Smooth muscle cell (in vitro differentiated cells): ENCODE measurements around the gene ZNF423. TPM values are rescaled to one million over a fixed set of nuclear protein-coding genes. Genes with fewer than 3 reads are reported as not detected.

Experiments used
- DNase-seq: peaks from one replicate; lab custom pipeline; 2025; ENCODE audit not compliant: unreplicated experiment; lab: John Stamatoyannopoulos, UW
- H2AFZ ChIP-seq: fragments of 200-600 bp; sonication (generic); 2 replicates; pipeline ENCODE4 v1.6.0; 2016; ENCODE audit warnings: antibody characterized with exemption, low read depth, mild to moderate bottlenecking
- H3F3A ChIP-seq: fragments of 200-600 bp; sonication (generic); 2 replicates; pipeline ENCODE4 v1.6.0; 2017; ENCODE audit warnings: antibody characterized with exemption, low read depth
- H3K27ac ChIP-seq: fragments of 200-600 bp; sonication (generic); 2 replicates; pipeline ENCODE4 v1.5.1; 2016; ENCODE audit warnings: low read depth, mild to moderate bottlenecking
- H3K27me3 ChIP-seq: fragments of 200-600 bp; sonication (generic); 2 replicates; pipeline ENCODE4 v1.6.1; 2016; ENCODE audit warnings: low read depth, mild to moderate bottlenecking
- H3K36me3 ChIP-seq: fragments of 200-600 bp; sonication (generic); 2 replicates; pipeline ENCODE4 v1.5.1; 2016; ENCODE audit warnings: low read depth
- H3K4me1 ChIP-seq: fragments of 200-600 bp; sonication (generic); 2 replicates; pipeline ENCODE4 v1.5.1; 2016; ENCODE audit warnings: low read depth
- H3K4me2 ChIP-seq: fragments of 200-600 bp; sonication (generic); 2 replicates; pipeline ENCODE4 v1.6.0; 2016; ENCODE audit warnings: mild to moderate bottlenecking
- H3K4me3 ChIP-seq: fragments of 200-600 bp; sonication (generic); 2 replicates; pipeline ENCODE4 v1.5.1; 2016; ENCODE audit warnings: mild to moderate bottlenecking
- H3K79me2 ChIP-seq: fragments of 200-600 bp; sonication (generic); 2 replicates; pipeline ENCODE4 v1.6.0; 2016; ENCODE audit warnings: low read depth, mild to moderate bottlenecking
- H3K9ac ChIP-seq: fragments of 200-600 bp; sonication (generic); 2 replicates; pipeline ENCODE4 v1.6.0; 2016; ENCODE audit warnings: low read depth
- H3K9me3 ChIP-seq: fragments of 200-600 bp; sonication (generic); replicated peaks from 2 replicates; pipeline ENCODE4 v1.5.1; 2016; ENCODE audit warnings: low read depth
- H4K20me1 ChIP-seq: fragments of 200-600 bp; sonication (generic); 2 replicates; pipeline ENCODE4 v1.6.0; 2016; ENCODE audit warnings: low read depth
- CTCF ChIP-seq: fragments of 200-600 bp; sonication (generic); IDR thresholded peaks from 2 replicates; pipeline ENCODE4 v1.5.1; 2017; ENCODE audit warnings: borderline replicate concordance, mild to moderate bottlenecking, antibody characterized with exemption; ENCODE audit not compliant: insufficient read depth, poor library complexity, severe bottlenecking
- WGBS: methylation state at CpG from one replicate; pipeline ENCODE4 v1.1.7; 2016; ENCODE audit warnings: low lambda C conversion rate; 5-methylcytosine and 5-hydroxymethylcytosine counted together
- polyA plus RNA-seq: library from polyadenylated mRNA; unstranded; fragments of >200 nt; fragmentation: Nextera tagmentation; extraction: Ambion mirVana; gene quantifications from 2 replicates; pipeline ENCODE4 v1.2.1, GENCODE V29; 2016
- total RNA-seq: library from RNA; depleted of rRNA; stranded (reverse); fragments of >200 nt; gene quantifications from 2 replicates; pipeline ENCODE4 v1.2.3, GENCODE V29; 2014

Gene ZNF423
- total and polyA plus RNA-seq, 2 experiments from 2014 or later, result 6.9 to 7.0 TPM

GRCh38 chr16:49779979-49780378 is 75.9 kb downstream of the ZNF423 start:
- Histone ChIP-seq H3K4me2 (no peak overlapping the region), H2AFZ (no peak overlapping the region), H3K27ac (no peak overlapping the region), H3K79me2 (no peaks in the 10 kb centered on the region), H3K27me3 (no peaks in the 10 kb centered on the region), H3K36me3 (no peaks in the 10 kb centered on the region), H3K4me3 (no peak overlapping the region), H3K9me3 (no peaks in the 10 kb centered on the region), H3K4me1 (peaks cover 12% of the 10 kb centered on the region), H3K9ac (no peak overlapping the region), H4K20me1 (peaks cover 22% of the 10 kb centered on the region), H3F3A (no peaks in the 10 kb centered on the region)
- WGBS, result 91% methylated on average over 7 of the region's 7 CpGs
- no peak for TF ChIP-seq CTCF
- DNase-seq, result no peak

GRCh38 chr16:49778202-49778930 is 77.5 kb downstream of the ZNF423 start:
- WGBS, result 87% methylated on average over 11 of the region's 11 CpGs

GRCh38 chr16:49776734-49777133 is 79.2 kb downstream of the ZNF423 start:
- no peak for DNase-seq
- Histone ChIP-seq H3K79me2 (no peaks in the 10 kb centered on the region), H3K36me3 (no peaks in the 10 kb centered on the region), H3K9me3 (no peaks in the 10 kb centered on the region), H3F3A (no peaks in the 10 kb centered on the region), H3K27ac (no peak overlapping the region), H4K20me1 (peaks cover 29% of the 10 kb centered on the region), H3K4me3 (no peak overlapping the region), H3K9ac (no peak overlapping the region), H3K4me2 (no peak overlapping the region), H3K4me1 (peaks cover 19% of the 10 kb centered on the region), H3K27me3 (no peaks in the 10 kb centered on the region), H2AFZ (no peak overlapping the region)
- TF ChIP-seq CTCF, result no peak
- WGBS, result 90% methylated on average over 4 of the region's 4 CpGs

More at GRCh38 chr16:49778202-49778930, 77.5 kb downstream of the ZNF423 start:
- Histone ChIP-seq H3K36me3 (no peaks in the 10 kb centered on the region), H2AFZ (no peak overlapping the region), H4K20me1 (peaks cover 29% of the 10 kb centered on the region), H3K4me2 (no peak overlapping the region), H3K27me3 (no peaks in the 10 kb centered on the region), H3K4me3 (no peak overlapping the region), H3F3A (no peaks in the 10 kb centered on the region), H3K9ac (no peak overlapping the region), H3K9me3 (no peaks in the 10 kb centered on the region), H3K27ac (no peak overlapping the region), H3K4me1 (peaks cover 19% of the 10 kb centered on the region), H3K79me2 (no peaks in the 10 kb centered on the region)
- no peak for TF ChIP-seq CTCF
- DNase-seq, result no peak

GRCh38 chr16:49776085-49776595 is 79.8 kb downstream of the ZNF423 start:
- Histone ChIP-seq H3K9ac (no peak overlapping the region), H3K4me1 (peaks cover 19% of the 10 kb centered on the region), H3K27ac (no peak overlapping the region), H3K27me3 (no peaks in the 10 kb centered on the region), H2AFZ (no peak overlapping the region), H3K36me3 (no peaks in the 10 kb centered on the region), H3F3A (no peaks in the 10 kb centered on the region), H4K20me1 (peaks cover 29% of the 10 kb centered on the region), H3K4me3 (no peak overlapping the region), H3K79me2 (no peaks in the 10 kb centered on the region), H3K4me2 (no peak overlapping the region), H3K9me3 (no peaks in the 10 kb centered on the region)
- DNase-seq, result no peak
- WGBS, result 60% methylated on average over 16 of the region's 16 CpGs
- TF ChIP-seq CTCF, result no peak
